Measurements from ENCODE around the gene ZNF821.
"Not testable (repeated sequence)": the region's sequence is repeated elsewhere in the genome, so short reads cannot be mapped to it uniquely, and the experiment has no call there.

The ZNF821 gene

DNA sequence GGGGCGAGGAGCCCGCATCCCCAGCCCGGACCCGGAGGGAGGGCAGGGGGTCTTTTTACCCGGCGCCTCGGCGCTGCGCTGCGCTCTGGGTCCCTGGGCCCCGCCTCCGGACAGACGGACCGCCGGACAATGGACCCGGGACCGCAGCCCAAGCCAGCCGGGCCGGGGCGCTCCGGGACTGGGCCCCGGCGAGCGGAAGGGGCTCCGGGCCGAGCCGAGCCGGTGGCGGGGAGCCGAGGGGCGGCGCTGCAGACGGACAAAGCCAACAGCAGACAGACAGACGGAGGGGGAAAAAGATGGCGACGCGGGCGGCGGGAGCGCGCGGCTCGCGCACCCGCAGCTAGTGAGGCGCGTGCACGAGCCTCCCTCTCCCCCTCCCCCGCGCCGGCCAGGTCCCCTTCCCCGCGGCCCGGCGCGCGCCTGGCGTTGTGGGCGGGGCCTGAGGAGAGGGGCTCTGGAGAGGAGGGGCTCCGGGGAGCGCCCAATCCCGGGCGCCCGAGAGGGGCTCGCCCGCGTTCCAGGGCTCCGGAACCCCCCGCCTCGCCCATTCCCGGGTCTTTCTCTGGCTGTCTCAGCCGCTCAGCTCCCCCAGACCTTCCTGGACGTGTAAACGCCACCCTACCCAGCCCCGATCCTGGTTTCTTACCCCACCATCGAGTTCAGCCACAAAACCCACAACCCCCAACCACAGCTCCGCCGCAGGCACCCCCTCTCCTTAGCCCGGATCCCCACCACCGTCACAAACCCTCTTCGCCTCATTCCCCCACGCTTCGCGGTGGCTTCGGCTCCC, at the start of gene ZNF821:
TSS of gene ZNF821 (minus strand) at position 334 of the 790 bp plus-strand sequence. CDS start 4,236 bp downstream, outside the sequence.
- peak; percentile 62 for DNase-seq

DNA sequence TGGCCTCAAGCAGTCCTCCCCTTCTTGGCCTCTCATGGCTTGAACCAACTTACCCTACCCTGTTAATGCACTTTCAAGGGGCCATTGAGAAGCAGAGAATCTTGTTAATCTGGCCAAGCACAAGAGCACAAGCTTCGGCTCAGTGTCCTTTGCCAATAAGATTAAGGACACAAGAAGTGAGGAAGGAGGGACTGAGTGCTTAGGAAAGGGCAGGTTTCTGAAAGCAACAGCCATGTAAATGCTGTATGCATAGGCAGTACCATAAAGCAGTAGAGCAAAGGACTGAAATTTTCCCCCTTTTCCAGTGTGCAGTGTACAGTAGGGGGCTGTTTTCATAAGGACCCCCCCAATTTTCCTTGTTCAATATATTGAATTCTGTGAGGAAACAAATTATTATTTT, 49.0 kb upstream of the ZNF821 start:
- no peak for DNase-seq

DNA sequence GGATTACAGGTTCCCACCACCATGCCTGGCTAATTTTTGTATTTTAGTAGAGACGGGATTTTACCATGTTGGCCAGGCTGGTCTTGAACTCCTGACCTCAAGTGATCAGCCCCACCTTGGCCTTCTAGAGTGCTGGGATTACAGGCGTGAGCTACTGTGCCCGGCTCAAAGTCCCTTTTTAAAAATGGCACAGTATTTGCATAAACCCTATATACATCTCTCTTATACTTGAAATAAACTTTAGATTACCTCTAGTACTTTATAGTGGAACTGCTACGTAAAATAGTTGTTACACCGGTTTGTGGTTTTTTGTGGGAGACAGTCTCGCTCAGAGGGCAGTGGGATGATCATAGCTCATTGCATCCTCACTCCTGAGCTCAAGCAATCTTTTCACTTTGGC, 47.6 kb upstream of the ZNF821 start:
- DNase-seq: no peak

DNA sequence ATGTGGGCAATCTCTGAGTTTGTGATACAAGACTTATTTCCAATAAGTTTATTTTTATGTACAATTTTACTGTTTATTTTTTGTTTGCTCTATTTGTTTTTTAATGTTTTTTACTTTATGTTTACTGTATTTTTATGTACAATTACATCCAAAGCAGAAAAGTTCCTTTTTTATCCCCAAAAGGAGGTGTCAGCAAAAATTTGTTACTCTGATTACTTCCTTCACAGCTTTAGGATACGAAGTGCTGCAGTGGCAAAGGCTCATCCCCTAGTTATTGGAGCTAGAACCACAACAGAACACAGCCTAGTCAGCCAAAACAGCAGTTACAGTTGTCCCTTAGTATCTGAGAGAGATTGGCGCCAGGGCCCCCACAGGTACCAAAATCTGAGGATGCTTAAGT, 47.0 kb upstream of the ZNF821 start:
- no peak for DNase-seq

- DNase-seq: no peak
Observed at GRCh38 chr16:71930013-71930563, 46.1 kb upstream of the ZNF821 start.

DNA sequence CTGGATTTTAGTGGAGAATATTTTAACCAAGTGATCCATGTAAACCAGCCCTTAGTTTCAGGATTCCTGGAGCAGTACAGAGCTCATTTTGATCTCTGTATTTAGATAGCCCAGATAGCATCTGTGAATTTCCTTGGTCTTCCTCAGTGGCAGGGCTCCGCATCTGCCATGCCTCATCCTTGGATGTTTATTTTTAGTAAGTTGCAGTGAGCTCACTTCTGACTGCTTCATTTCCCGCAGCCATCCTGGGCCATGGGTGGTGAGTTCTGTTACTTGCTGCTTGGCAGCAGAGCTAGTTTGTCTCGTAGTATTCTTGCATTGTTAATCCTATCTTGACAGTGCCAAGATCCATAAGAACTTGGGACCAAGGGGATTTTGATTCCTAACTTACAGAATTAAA, 45.1 kb upstream of the ZNF821 start:
- DNase-seq: no peak

- DNase-seq: no peak
Observed at GRCh38 chr16:71927787-71928186, 43.8 kb upstream of the ZNF821 start.

DNA sequence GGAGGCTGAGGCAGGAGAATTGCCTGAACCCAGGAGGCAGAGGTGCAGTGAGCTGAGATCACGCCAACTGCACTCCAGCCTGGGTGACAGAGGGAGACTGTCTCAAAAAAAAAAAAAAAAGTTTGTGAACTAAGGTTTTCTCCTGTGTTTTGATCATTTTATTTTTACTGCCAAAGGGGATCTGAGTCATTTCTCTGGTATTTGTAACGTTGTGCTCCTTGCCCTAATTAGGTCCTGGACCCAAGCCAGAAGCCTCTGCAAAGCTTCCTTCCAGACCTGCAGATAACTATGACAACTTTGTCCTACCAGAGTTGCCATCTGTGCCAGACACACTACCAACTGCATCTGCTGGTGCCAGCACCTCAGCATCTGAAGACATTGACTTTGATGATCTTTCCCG, 43.4 kb upstream of the ZNF821 start:
- DNase-seq: no peak

DNA sequence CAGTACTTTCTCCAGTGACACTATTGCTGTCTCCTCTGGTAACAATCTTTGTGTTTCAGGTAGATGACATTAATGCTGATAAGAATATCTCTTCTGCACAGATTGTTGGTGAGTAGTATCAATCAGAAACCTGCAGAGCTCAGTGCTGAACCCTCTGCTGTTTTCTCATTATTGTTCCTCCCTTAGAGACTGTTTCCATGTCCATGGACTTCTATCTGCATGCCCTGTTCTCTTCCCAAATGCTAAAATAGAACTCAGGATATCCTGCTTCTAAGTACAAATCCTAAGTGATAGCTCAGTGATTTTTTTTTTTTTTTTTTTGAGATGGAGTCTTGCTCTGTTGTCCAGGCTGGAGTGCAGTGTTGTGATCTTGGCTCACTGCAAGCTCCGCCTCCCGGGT, 40.7 kb upstream of the ZNF821 start:
- no peak for DNase-seq

- no peak for DNase-seq
Observed at GRCh38 chr16:71923941-71924690, 40.1 kb upstream of the ZNF821 start.

- DNase-seq: no peak
Observed at GRCh38 chr16:71920658-71921057, 36.7 kb upstream of the ZNF821 start.

GRCh38 chr16:71919035-71919434, 35.1 kb upstream of the ZNF821 start:
- no peak for DNase-seq

DNA sequence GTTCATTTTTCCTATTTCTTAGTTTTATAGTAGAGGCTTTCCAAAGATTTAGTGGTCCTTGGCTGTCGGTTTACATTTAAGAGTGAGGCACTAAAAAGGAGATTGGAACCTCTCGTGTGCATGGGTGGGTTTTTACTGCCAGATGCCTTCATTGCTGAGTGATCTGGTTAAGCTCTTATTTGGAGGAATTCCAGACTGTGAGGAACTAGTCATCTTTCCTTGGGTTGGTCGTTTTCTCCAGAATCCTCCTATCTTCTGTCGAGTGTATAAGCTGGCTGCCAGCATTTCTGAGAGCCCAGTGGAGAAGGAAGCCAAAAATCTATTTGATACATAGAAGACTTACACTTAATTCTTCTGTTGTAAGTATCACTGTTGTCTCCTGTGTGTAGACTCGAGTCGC, 33.9 kb upstream of the ZNF821 start:
- no peak for DNase-seq

- no peak for DNase-seq
Observed at GRCh38 chr16:71916397-71916920, 32.5 kb upstream of the ZNF821 start.

- no peak for DNase-seq
Observed at GRCh38 chr16:71915350-71915749, 31.4 kb upstream of the ZNF821 start.

DNA sequence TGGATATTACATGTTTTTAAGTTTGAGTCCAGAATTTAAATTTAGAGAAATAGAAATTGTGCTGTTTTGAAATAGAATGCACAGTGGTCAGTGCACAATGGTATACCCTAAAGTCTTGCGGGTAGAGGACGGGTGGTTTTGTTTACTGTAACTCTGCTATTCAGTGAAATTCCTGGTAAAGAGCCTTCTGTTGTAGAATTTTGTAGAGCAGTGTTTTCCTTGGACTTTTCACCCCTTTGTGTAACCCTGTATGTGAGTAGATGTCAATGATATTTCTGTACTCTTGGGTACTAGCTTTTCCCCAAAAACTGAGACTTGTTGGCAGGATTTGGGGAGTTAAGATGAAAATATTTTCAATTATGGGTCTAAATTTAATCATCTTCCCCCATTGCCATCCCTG, 30.8 kb upstream of the ZNF821 start:
- DNase-seq: no peak

DNA sequence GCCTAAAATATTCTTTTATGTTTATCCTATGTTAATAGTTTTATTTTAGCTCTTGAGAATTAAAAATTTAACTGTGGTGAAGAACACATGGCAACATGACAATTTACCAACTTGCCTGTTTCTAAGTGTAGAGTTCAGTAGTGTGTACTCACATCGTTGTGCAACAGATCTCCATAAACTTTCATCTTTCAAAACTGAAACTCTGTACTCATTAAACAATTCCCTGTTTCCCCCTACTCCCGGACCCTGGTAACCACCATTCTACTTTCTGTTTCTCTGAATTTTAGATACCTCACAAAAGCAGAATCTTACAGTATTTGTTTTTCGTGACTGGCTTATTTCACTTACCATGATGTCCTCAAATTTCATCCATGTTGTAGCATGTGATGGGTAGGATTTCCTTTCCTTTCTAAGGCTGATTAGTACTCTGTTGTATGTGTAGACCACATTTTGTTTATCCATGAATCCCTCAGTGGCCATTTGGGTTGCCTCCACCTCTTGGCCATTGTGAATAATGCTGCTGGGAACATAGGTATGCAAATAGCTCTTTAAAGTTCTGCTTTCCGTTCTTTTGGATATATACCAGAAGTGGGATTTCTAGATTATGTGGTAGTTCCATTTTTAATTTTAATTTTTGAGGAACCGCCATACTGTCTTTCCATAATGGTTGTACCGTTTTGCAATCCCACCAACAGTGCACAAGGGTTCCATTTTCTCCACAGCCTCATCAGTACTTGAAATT, 28.7 kb upstream of the ZNF821 start:
- DNase-seq: no peak

DNA sequence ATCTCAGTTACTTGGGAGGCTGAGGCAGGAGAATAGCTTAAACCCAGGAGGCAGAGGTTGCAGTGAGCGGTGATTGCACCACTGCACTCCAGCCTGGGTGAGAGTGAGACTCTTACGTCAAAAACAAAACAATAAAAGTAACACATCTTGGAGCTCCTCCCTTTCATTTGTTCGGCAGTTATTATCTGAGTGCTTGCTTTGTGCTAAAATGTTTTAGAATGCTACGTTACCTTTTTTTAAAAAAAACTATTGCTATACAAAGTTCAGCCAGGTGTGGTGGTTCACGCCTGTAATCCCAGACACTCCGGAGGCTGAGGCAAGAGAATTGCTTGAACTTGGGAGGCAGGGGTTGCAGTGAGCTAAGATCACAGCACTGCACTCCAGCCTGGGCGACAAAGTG, 27.1 kb upstream of the ZNF821 start:
- no peak for DNase-seq

DNA sequence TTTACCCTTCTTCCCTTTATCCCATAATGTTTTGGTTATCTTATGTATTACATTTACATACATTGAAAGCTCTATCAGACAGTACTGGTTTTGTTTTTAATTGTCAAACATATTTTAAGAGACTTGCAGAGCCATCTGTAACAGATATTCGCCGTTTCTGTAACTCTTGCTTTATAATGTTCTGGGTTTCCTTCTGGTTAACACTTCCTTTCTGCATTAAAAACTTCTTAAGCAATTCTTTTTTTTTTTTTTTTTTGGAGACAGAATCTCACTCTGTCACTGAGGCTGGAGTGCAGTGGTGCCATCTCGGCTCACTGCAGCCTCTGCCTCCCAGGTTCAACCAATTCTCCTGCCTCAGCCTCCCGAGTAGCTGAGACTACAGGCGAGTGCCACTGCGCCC, 21.8 kb upstream of the ZNF821 start:
- not testable (repeated sequence) for DNase-seq

GRCh38 chr16:71904239-71904638, 20.3 kb upstream of the ZNF821 start:
- DNase-seq: no peak

GRCh38 chr16:71903608-71904007, 19.6 kb upstream of the ZNF821 start:
- DNase-seq: no peak

GRCh38 chr16:71902656-71903365, 18.8 kb upstream of the ZNF821 start:
- no peak for DNase-seq
